GM18517 (cell line): ENCODE results near the gene FAM181A.

Experiments
- ATAC-seq: cut with Tn5 transposase; IDR thresholded peaks from one replicate; pipeline ENCODE4 v1.9.1; 2021; ENCODE audit warnings: mild to moderate bottlenecking, moderate library complexity; ENCODE audit not compliant: unreplicated experiment

The FAM181A gene

DNA sequence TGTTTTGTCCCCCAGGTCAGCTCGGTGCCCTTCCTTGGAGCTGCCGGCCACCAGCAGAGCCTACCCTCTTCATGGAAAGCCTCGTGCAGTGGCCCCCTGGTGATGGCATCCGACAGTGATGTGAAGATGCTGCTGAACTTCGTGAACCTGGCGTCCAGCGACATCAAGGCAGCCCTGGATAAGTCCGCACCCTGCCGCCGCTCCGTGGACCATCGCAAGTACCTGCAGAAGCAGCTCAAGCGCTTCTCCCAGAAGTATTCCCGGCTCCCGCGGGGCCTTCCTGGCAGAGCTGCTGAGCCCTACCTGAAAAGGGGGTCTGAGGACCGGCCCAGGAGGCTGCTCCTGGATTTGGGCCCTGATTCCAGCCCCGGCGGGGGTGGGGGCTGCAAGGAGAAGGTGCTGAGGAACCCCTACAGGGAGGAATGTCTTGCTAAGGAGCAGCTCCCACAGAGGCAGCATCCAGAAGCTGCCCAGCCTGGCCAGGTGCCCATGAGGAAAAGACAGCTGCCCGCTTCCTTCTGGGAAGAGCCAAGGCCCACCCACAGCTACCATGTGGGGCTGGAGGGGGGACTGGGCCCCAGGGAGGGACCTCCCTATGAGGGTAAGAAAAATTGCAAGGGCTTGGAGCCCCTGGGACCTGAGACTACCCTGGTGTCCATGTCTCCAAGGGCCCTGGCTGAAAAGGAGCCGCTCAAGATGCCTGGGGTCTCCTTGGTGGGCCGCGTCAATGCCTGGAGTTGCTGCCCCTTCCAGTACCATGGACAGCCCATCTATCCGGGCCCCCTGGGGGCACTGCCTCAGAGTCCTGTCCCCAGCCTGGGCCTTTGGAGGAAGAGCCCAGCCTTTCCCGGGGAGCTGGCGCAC, 1.3 kb downstream of the FAM181A start:
- ATAC-seq = no peak

- no peak for ATAC-seq
These were observed 1.9 kb downstream of the FAM181A start for GRCh38 chr14:93929048-93929535.

DNA sequence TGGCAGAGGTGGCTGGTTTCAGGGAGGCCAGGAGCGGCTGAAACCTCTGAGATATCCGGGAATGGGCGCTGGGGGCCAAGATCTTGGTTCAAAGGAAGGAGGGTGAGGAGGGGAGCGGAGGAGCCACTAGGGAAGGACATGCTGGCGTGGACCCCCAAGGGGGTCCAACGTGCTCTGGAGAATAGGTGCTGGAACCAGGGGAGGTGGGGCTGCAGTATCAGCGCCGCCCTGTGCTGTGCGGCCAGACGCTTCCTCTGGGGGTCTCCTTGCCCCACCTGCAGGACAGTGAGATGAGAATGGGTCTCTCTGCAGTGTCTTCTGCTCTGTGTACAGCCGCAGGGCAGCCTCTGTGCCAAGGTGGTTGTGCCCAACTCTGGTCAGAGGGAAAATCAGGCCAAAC, 2.5 kb downstream of the FAM181A start:
- no peak for ATAC-seq

- no peak for ATAC-seq
These were observed 3.3 kb downstream of the FAM181A start for GRCh38 chr14:93930296-93930988.

DNA sequence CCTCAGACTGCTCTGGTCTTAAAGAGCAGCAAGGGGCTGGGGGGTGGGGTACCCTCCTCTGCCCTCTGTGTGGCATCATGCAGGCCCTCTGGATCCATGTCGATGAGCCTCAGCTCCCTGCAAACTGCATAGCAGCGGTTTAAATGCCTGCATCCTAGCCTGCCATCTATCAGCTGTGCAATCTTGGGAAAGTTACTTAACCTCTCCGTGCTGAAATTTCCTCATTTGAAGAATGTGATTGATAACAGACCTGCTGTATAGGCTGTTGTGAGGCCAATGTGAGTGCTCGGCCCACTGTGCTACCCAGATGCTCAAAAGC, 3.8 kb downstream of the FAM181A start:
- ATAC-seq = no peak

- no peak for ATAC-seq
These were observed 5.5 kb downstream of the FAM181A start for GRCh38 chr14:93932642-93933041.

- no peak for ATAC-seq
These were observed 8.1 kb downstream of the FAM181A start for GRCh38 chr14:93935213-93935612.

DNA sequence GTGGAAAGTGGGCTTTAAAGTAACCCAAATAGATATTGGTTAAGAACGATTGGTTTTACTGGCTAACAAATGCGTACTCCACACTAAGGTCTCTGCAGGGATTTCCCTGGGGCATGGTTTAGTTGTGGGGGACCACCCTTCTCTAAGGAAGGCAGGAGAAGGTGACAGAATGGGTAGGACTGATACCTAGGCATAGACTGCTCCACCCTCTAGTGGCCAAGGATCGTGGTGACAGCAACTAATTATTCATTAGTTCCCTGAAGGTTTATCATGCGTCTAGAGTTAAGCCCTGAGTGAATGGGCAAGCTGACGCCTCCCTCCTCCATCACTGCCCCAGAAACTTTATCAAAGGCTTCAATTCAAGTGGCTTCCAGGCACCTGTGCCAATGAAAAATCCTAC, 9.1 kb downstream of the FAM181A start:
- ATAC-seq = no peak

DNA sequence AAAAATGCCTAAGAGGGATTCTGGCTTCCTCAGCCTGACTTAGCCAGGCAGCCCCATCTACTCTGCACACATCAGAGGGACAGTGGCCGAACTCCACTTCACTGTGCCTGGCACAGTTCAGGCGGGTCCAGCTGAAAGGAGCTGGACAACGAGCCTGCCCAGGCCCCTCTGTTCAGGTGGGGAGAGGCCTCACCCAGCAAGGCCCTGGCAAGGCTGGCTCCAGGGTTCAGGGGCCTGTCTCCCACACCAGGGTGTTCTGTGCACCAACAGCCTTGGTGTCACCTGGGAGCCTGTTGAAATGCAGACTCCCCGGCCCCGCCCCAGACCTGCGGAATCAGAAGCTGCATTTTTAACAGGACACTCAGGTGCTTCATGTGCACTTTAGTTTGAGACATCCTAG, 9.8 kb downstream of the FAM181A start:
- ATAC-seq = no peak

DNA sequence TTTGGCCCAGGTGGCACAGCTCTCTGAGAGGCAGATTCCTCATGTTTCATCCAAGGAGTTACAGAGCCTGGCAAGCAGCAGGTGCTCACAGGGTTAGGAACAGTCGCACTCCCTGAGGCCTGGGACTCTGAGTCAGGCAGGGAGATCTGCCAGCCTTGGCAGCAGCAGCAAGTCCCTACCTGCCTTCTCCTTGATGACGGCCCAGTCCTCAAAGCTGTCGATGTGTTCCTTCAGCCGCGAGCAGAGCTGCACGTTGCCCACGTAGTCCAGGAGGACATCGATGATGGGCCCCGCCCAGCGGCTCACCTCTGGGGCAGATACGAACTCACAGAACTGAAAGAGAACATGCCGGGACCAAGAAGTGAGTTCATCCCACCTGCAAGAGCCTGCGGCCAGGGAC, 10.4 kb downstream of the FAM181A start:
- no peak for ATAC-seq

- ATAC-seq = no peak
These were observed 11.7 kb downstream of the FAM181A start for GRCh38 chr14:93938751-93939303.

- ATAC-seq = peak; percentile 82
These were observed 12.4 kb downstream of the FAM181A start for GRCh38 chr14:93939304-93940229.

DNA sequence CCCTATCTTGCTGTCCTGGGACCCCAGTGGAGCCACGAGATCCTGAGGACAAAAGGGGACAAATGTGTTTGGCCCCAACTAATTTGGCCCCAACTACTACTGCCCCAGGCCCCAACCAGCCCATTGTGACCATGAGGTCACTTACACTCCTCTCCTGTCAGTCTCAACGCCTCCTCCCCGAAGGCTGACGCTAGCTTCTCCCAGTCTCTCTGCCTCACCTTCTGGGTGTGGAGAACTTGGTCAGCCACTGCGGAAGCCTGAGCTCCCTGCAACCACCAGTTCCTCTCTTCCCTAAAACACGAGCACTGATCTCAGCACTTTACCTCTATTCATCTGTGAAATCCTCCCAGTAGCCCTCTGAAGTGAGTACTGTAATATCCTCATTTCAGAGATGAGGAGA, 13.3 kb downstream of the FAM181A start:
- ATAC-seq = no peak

GRCh38 chr14:93941293-93941910, 14.3 kb downstream of the FAM181A start:
- no peak for ATAC-seq

DNA sequence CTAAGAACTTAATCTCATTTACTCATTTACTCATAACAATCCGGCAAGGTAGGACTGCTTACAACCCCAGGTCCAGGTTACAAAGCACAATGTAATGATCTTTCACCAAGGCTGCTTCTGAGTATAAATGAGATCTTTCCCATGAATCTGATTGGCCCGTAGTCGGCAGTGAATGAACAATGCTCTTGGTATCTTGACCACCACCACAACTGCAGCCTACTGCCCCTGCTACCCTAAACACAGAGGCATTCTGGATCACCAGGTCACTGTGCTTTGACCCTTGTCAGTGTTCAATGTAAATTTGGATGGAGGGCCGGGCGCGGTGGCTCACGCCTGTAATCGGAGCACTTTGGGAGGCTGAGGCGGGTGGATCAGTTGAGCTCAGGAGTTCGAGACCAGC, 15.9 kb downstream of the FAM181A start:
- ATAC-seq = no peak

- ATAC-seq = no peak
These were observed 16.8 kb downstream of the FAM181A start for GRCh38 chr14:93943930-93944329.

GRCh38 chr14:93944348-93945069, 17.4 kb downstream of the FAM181A start:
- ATAC-seq = no peak

DNA sequence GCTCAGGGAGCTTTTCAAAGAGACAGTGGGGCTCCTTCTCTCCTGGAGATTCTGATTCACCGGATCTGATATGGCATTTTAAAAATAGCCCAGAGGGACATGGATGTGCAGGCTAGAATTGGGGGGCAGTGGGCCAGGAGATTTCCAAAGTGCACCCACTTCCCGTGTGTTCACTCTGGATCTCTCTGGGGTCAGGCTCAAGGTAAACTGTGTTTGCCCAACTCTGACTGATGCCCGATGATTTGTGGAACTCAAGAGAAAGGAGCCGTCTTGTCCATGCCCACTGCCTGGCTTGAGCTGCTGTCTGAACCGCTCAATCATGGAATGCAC, 17.9 kb downstream of the FAM181A start:
- no peak for ATAC-seq

GRCh38 chr14:93946104-93946503, 19.0 kb downstream of the FAM181A start:
- no peak for ATAC-seq

DNA sequence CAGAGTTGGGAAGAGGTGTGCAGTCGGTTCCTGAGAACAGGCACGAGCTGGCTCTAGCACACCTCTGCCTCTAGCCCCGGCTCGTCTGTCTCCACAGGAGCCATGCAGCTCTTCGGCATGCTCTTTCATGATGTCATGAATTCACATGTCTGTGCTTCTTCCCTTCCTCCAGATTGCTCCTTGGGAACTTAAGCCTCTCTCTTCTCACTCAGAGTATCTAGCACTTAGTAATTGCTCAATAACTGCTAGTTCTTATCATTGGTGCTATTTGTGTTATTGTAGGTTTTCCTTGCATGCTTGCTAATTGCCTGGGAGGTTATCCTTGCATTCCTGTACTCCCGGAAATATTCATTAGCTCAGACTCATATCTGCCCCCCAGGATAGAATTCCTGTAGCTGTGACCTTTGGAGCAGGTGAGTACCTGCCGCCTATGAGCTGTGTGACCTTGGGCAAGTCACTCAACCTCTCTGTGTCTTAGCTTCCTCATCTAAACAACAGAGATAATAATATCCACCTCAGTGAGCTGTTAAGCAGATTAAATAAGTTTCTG, 19.5 kb downstream of the FAM181A start:
- no peak for ATAC-seq
